ENCODE results near the gene ARL14EP.

The ARL14EP gene

DNA sequence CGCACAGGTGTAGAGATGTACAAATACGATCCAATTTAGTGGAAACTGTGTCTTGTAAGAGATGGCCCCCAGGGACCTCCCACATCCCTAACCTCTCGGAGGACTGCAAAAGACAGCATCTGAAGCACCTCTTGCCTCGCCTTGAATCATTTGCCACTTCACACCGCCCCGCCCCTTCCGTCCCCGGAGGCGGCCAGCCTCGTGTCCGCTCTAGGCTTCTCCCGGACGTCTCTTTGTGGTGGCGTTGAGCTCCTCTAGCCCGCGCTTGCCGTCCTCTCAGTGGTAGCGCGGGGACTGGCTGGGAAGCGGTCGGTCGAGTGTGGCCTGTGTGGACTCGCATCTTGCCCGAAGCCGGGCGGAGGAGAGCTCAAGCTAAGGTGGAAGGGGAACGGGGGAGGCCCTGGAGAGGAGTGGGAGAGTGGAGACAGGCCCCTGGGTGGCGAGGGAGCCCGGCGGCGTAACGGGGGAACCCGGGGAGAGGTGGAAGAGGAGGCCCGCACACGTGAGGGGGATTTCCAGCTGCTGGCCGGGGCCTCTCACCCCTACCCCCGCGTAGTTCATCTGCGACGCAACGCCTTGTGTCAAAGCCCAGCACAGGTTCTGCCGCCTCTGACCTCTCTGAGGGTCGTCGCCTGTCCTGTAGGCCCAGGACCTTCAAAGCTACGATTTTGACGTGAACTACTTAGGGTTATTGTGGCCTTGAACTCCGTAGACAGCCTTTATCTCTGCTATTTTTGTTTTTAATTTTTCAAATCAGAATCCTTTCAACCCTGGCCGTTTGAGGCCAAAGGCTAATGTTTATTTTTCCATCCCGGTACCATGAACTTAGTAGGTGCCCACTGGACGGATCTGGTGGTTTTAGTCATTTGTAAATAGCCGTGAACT is at the start of gene ARL14EP:
ARL14EP (plus strand) TSS at position 279 of the 885 bp plus-strand sequence. CDS start 7,845 bp downstream, outside the sequence.
- peak; percentile 96 for DNase-seq (ENCODE audit: low spot score)

DNA sequence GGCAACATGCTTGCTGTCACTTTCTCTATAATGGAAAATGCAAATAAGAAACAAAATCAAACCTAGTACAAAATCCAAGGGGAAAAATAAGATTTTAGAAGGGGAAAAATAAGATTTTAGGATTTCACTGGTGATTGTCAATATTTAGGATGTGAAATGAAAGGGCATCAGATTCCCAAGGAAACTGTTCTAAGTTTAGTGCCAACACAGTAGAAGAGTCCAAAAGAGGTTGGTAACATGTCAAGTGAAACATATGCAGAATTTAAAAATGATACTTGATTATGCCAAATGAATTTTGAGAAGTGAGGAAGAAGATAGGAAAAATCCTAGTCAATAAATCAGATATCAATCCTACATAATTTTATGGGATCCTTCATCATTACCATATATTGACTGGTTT is 45.7 kb upstream of the ARL14EP start:
- DNase-seq (ENCODE audit: low spot score), result no peak

- DNase-seq (ENCODE audit: low spot score), result no peak
Measured at GRCh38 chr11:30279796-30280195, 43.1 kb upstream of the ARL14EP start.

GRCh38 chr11:30281476-30282288 is 41.2 kb upstream of the ARL14EP start:
- DNase-seq (ENCODE audit: low spot score), result no peak

DNA sequence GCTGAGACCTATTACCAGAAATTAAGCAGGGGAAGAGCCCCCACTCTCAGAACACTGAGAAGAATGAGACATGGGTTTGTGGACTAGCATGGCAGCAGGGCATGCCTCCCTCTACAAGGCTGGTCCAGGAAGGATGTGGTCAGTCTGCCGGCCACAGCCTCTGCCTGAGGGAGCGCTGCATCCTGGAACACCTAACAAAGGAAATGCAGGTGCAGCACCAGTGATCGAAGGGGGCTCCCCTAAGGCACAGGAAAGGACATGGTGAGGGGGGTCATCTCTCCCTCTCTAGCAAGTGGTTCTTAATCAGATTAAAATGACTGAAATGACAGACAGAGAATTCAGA is 40.6 kb upstream of the ARL14EP start:
- no peak for DNase-seq (ENCODE audit: low spot score)

DNA sequence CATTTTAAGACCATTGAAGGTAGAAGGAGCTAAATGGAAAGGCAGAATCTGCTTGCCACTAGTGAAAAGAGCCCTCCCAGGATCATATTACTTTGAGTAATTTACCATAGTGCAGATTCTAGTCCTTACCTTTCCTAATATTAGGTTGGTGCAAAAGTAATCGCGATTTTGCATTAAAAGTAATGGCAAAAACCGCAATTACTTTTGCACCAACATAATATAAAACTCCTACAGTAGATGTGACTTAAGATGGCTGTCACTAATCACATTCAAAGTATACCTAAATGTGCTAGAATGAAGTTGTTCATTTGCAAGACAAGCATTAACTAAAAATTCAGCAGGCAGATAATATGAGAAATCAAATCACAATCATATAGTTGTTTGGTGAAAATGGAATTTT is 38.1 kb upstream of the ARL14EP start:
- DNase-seq (ENCODE audit: low spot score), result no peak

GRCh38 chr11:30285416-30286121 is 37.3 kb upstream of the ARL14EP start:
- no peak for DNase-seq (ENCODE audit: low spot score)

GRCh38 chr11:30291331-30291730 is 31.6 kb upstream of the ARL14EP start:
- DNase-seq (ENCODE audit: low spot score), result no peak

GRCh38 chr11:30292545-30292944 is 30.4 kb upstream of the ARL14EP start:
- no peak for DNase-seq (ENCODE audit: low spot score)

DNA sequence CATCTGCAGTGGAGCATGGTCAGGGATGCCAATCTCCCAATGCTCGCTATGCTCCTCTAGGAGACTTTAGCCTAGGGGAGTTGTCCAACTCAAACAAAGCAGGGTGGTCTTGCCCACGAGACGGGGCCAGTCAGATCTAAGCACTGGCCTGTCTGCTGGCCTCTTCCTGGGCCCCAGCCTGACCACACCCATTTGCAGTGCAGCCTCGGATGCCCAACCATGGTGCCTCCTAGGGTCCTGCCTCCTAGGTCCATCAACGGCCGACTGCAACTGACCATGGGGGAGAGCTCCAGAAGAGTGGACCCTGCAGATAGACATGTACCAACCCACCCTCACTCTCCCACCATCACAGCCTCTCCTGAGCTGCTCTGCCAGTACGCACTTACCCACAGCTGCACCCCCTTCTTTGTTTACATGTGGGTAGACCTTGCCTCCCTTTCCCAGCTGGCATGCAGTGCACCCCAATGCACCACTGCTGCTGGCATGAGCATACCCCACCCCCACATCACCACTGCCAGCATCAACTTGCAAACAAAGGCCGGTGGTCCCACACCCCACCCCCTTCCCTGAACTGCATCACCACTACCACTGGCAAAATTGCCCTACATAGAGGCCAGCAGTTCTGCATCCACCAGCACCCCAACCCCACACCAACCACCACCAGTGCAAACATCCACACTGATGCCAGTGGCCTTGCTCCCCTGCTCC is 27.6 kb upstream of the ARL14EP start:
- no peak for DNase-seq (ENCODE audit: low spot score)

DNA sequence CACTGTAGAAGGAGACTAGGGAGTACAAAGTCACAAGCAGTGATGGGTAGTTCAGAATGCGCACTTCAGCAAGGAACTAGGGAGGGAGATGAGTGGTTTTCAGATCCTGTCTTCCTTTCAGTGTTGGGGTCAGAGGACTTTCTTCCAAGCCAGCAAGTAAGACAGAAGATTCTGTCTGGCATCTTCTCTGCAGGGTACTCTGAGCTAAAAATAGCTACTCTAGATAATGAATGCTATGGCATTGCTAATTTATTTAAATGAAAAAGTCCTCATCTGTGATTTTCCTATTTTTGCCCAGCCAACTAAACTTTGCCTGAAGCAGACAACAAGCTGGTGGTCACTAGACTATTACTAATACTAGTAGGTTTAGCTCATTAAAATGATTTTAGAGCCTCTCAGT is 18.3 kb upstream of the ARL14EP start:
- no peak for DNase-seq (ENCODE audit: low spot score)

DNA sequence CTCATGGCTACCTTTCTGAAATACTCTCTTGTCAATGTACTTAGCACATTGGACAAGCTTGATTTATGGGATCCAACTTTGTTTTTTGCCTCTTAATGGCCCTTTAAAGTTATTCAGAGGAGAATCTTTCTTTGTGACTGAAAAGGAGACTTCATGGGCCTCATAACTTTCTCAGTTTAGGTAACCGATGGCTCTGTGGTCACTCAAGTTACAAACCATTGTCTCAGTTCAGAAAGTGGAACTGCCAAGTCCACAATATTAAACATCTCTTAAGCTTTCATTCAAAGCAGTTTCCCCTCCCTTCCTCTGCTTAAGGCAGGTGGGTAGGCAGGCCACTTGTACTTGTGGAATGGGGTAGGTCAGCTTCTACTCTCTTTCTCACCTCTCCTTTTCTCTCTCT is 12.3 kb upstream of the ARL14EP start:
- DNase-seq (ENCODE audit: low spot score), result no peak

DNA sequence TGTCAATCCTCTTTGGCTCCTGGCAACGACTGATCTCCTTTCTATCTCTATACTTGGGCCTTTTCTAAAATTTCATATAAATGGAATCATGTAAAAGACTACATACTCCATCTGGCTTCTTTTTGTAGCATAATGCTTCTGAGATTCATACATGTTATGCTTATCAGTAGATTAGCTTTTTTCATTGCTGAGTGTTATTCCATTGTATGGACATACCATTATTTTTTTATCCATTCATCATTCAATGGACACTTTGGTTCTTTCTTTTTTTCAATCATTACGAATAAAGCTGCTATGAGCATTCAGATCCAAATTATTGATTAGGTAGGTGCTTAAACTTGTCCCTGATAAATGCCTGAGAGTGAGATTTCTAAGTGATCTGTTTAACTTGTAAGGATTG is 11.7 kb upstream of the ARL14EP start:
- DNase-seq (ENCODE audit: low spot score), result no peak

DNA sequence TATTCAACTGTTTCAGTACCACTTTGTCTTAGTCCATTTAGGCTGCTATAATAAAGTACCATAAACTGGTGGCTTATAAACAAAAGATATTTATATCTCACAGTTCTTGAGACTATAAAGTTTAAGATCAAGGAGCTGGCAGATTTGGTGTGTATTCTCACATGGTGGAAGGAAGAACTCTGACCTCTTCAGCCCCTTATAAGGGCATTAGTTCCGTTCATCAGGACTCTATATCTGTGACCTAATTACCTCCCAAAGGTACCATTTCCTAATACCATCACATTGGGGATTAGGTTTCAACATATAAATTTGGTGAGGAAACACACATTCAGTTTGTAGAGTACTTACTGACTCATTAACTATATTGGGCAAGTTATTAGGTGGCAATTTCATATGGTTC is 10.7 kb upstream of the ARL14EP start:
- no peak for DNase-seq (ENCODE audit: low spot score)

DNA sequence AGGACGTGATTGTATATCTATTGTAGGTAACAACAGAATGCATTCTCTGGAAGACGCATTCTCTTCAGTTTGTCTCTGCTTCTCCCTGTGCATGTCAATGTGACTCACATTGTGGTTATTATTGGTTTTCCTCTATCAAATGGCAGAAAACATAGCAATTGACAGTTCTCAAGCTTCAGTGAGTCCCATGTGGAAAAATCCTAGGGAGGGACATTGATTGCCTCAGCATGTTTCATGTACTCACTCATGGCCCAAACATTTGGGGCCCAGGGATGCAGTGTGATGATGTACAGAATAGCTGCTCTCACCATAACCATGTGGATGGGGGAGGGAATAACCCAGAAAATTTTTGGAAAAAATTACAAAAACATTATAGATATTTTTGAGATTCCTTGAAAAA is 9.3 kb upstream of the ARL14EP start:
- DNase-seq (ENCODE audit: low spot score), result no peak

DNA sequence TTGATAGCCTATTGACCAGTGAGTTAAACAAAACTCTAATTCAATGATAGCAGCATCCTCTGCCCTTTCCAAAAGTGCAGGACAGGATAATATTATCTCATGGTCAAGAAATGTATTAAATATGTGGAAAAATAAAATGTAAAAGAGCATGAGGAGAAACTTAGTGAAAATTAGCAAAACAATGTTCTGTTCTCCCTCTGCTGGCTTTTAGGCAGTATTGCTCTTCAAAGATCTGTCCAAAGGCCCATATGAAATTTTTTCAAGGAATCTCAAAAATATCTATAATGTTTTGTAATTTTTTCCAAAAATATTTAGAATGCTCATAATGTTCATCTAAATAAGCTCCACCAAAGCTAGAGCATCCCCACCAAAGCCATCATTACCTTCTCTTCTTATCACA is 8.3 kb upstream of the ARL14EP start:
- DNase-seq (ENCODE audit: low spot score), result no peak

DNA sequence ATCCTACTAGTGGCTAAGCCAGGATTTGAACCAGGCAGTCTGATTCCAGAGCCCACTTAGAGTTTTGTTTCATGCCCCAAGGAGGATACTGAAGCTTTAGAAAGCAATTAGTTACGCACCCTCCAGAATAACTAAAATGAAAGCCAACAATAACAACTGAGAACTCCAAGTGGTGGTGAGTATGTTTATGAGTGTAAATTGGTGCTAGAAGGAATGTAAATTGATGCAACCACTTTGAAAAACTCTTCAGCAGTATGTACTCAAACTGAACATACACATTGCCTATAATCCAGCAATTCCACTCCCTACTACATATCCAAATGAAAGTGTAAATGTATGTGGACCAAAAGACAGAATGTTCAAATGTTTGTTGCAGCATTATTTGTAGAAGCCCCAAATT is 6.7 kb upstream of the ARL14EP start:
- DNase-seq (ENCODE audit: low spot score), result no peak

- no peak for DNase-seq (ENCODE audit: low spot score)
Measured at GRCh38 chr11:30317030-30317429, 5.9 kb upstream of the ARL14EP start.

DNA sequence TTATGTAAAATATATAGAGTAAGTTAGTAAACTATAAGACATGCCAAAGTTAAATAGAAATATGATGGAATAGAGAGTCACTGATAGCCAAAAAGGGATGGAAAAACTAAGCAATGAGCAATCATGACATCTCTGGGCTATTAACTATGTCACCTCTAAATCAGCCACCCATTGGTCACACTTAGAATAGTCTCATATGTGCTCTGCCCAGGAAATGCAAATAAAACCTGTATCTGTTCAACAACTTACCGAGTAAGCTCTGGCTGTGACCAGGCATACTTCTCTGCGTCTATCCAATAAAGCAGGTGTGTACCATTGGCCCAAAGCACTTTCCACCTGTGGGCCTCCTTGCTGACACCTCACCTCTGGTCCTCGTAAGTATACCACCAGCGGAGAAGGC is 1.6 kb upstream of the ARL14EP start:
- no peak for DNase-seq (ENCODE audit: low spot score)

GRCh38 chr11:30322191-30322590 is 713 bp upstream of the ARL14EP start:
- DNase-seq (ENCODE audit: low spot score), result no peak

GRCh38 chr11:30326114-30326778 is 3.3 kb downstream of the ARL14EP start:
- DNase-seq (ENCODE audit: low spot score), result no peak

DNA sequence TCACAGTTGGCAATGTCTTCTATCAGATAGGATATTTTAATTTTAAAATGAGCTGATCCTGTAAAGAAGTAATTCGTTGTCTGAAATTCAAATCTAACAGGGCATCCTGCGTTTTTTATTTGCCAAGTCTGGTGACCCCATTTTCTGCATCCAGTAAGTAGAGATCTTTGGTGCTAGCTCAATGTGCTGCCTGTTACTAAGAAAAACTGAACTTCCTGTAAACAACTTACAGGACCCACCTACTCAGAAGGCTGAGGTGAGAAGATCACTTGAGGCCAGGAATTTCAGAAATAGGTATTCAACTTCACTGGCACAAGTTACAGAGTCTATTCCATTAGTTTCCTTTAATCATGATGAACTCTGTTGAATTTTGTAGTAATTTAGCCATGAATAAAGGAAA is 4.0 kb downstream of the ARL14EP start:
- DNase-seq (ENCODE audit: low spot score), result no peak

Data from SW480 (cell line).